Measurements from ENCODE around the gene APOB.
"Not testable (repeated sequence)": the region's sequence is repeated elsewhere in the genome, so short reads cannot be mapped to it uniquely, and the experiment has no call there.

The APOB gene

GRCh38 chr2:21032338-21033236 is 11.3 kb downstream of the APOB start:
- no peak for DNase-seq (ENCODE audit: low spot score)

GRCh38 chr2:21030983-21031968 is 12.6 kb downstream of the APOB start:
- no peak for DNase-seq (ENCODE audit: low spot score)

- no peak for DNase-seq (ENCODE audit: low spot score)
These were observed 14.4 kb downstream of the APOB start for GRCh38 chr2:21029519-21029918.

GRCh38 chr2:21028951-21029350 is 14.9 kb downstream of the APOB start:
- not testable (repeated sequence) for DNase-seq (ENCODE audit: low spot score)

GRCh38 chr2:21028021-21028947 is 15.6 kb downstream of the APOB start:
- DNase-seq (ENCODE audit: low spot score), result no peak

- no peak for DNase-seq (ENCODE audit: low spot score)
These were observed 17.2 kb downstream of the APOB start for GRCh38 chr2:21026479-21027282.

- DNase-seq (ENCODE audit: low spot score), result no peak
These were observed 18.0 kb downstream of the APOB start for GRCh38 chr2:21025690-21026478.

GRCh38 chr2:21024722-21025389 is 19.0 kb downstream of the APOB start:
- DNase-seq (ENCODE audit: low spot score), result no peak

GRCh38 chr2:21024198-21024597 is 19.7 kb downstream of the APOB start:
- no peak for DNase-seq (ENCODE audit: low spot score)

GRCh38 chr2:21023419-21024181 is 20.3 kb downstream of the APOB start:
- no peak for DNase-seq (ENCODE audit: low spot score)

GRCh38 chr2:21022792-21023367 is 21.0 kb downstream of the APOB start:
- DNase-seq (ENCODE audit: low spot score), result no peak

- DNase-seq (ENCODE audit: low spot score), result no peak
These were observed 22.4 kb downstream of the APOB start for GRCh38 chr2:21021430-21021829.

GRCh38 chr2:21020668-21021288 is 23.1 kb downstream of the APOB start:
- DNase-seq (ENCODE audit: low spot score), result no peak

GRCh38 chr2:21020031-21020667 is 23.7 kb downstream of the APOB start:
- no peak for DNase-seq (ENCODE audit: low spot score)

GRCh38 chr2:21019678-21020021 is 24.2 kb downstream of the APOB start:
- DNase-seq (ENCODE audit: low spot score), result no peak

GRCh38 chr2:21019000-21019677 is 24.7 kb downstream of the APOB start:
- DNase-seq (ENCODE audit: low spot score), result no peak

GRCh38 chr2:21018290-21018689 is 25.6 kb downstream of the APOB start:
- DNase-seq (ENCODE audit: low spot score), result no peak

All from D341Med (cell line).